Effector memory CD8-positive, alpha-beta T cell (primary cell): Measurements from ENCODE around the gene TCF12.

Experiments
- ATAC-seq: fragments of 150-1000 bp; cut with Tn5 transposase; replicated peaks from 2 replicates; pipeline ENCODE4 v1.10.0; 2021; ENCODE audit warnings: mild to moderate bottlenecking, moderate library complexity
- DNase-seq, 3 experiments: peaks; one replicate each; pipeline ENCODE4 v3.0.0; 2021
- H3K27ac Mint-ChIP-seq, 2 donors: one replicate each; pipeline ENCODE4 v1.8.0; 2022; ENCODE audit warnings: mild to moderate bottlenecking in 2 of 2, mixed read lengths in 2 of 2, moderate library complexity in 2 of 2
- H3K27me3 Mint-ChIP-seq, 2 donors: one replicate each; pipeline ENCODE4 v1.8.0; 2022; ENCODE audit warnings: mixed read lengths in 2 of 2
- H3K36me3 Mint-ChIP-seq: one replicate; pipeline ENCODE4 v1.8.0; 2022; ENCODE audit warnings: mild to moderate bottlenecking, moderate library complexity, mixed read lengths; ENCODE audit not compliant: insufficient read depth
- H3K4me1 Mint-ChIP-seq, 2 donors: one replicate each; pipeline ENCODE4 v1.8.0; 2022; ENCODE audit warnings: low read depth in 2 of 2, mixed read lengths in 2 of 2
- H3K4me3 Mint-ChIP-seq, 2 donors: one replicate each; pipeline ENCODE4 v1.8.0; 2022; ENCODE audit warnings: mild to moderate bottlenecking in 2 of 2, mixed read lengths in 2 of 2, moderate library complexity in 2 of 2
- H3K9me3 Mint-ChIP-seq, 2 donors: one replicate each; pipeline ENCODE4 v1.8.0; 2022; ENCODE audit warnings: mixed read lengths in 2 of 2

TCF12 gene

GRCh38 chr15:57079446-57079845 is 161.0 kb downstream of the TCF12 start:
- H3K4me1 Mint-ChIP-seq: peaks cover 20 to 42% of the 10 kb centered on the region in 2 donors
- no peaks in the 10 kb centered on the region for H3K27me3 Mint-ChIP-seq
- H3K36me3 Mint-ChIP-seq: no peaks in the 10 kb centered on the region
- ATAC-seq (no peak), DNase-seq (no peak)
- H3K27ac Mint-ChIP-seq: no peak overlapping the region
- no peak overlapping the region for H3K4me3 Mint-ChIP-seq
- H3K9me3 Mint-ChIP-seq: no peaks in the 10 kb centered on the region

DNA sequence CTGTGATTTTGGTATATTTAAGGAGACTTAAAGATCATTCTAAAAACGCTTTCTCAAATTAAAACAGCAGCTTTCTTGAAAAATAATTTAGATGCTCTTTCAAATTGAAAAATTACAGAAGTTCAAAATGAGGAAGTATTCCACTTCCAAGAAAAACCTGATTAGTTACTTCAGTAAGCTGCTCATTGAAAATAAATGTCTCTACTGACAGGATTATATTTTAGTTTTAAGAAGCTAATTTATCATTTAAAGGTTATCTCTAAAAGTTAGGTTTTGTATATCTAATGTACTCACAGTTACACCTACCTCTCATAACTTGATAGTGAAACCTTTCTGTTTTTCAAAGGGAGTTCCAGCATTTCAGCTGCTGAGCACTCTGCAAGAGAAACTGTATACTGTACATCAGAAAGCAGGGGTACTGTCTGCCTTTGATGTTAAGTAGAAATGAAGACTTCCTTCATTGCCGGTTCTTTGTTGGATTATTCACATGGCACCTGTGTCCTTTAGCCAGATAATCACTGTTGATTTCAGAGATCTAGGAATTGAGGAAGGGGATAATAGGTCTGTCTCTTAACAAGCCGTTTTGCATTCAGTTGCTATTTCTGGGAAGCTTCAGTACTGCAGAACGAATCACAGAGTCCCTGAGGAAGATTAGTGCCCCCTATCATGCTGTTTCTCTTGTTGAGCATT is 161.6 kb downstream of the TCF12 start:
- DNase-seq: no peak
- Mint-ChIP-seq H3K27ac (no peak overlapping the region), H3K36me3 (no peaks in the 10 kb centered on the region), H3K4me3 (no peak overlapping the region), H3K4me1 (peaks cover 20 to 41% of the 10 kb centered on the region in 2 donors), H3K9me3 (no peaks in the 10 kb centered on the region), H3K27me3 (no peaks in the 10 kb centered on the region)
- ATAC-seq: no peak

GRCh38 chr15:57082054-57082728 is 163.7 kb downstream of the TCF12 start:
- ATAC-seq: no peak
- H3K27me3 Mint-ChIP-seq: no peaks in the 10 kb centered on the region
- H3K36me3 Mint-ChIP-seq: no peaks in the 10 kb centered on the region
- no peak for DNase-seq
- H3K27ac Mint-ChIP-seq: peak overlapping the region in 1 of 2 donors; percentile 55
- no peak overlapping the region for H3K4me3 Mint-ChIP-seq
- no peaks in the 10 kb centered on the region for H3K9me3 Mint-ChIP-seq
- peaks cover 17 to 28% of the 10 kb centered on the region in 2 donors for H3K4me1 Mint-ChIP-seq

GRCh38 chr15:57084192-57084591 is 165.7 kb downstream of the TCF12 start:
- H3K4me3 Mint-ChIP-seq: no peak overlapping the region
- DNase-seq: no peak
- H3K27me3 Mint-ChIP-seq: no peaks in the 10 kb centered on the region
- H3K27ac Mint-ChIP-seq: no peak overlapping the region
- ATAC-seq: no peak
- no peaks in the 10 kb centered on the region for H3K9me3 Mint-ChIP-seq
- H3K36me3 Mint-ChIP-seq: no peaks in the 10 kb centered on the region
- peaks cover 17 to 39% of the 10 kb centered on the region in 2 donors for H3K4me1 Mint-ChIP-seq

GRCh38 chr15:57085267-57085666 is 166.8 kb downstream of the TCF12 start:
- ATAC-seq: no peak
- Mint-ChIP-seq H3K36me3 (no peaks in the 10 kb centered on the region), H3K4me3 (no peak overlapping the region), H3K4me1 (peaks cover 13 to 35% of the 10 kb centered on the region in 2 donors), H3K27me3 (no peaks in the 10 kb centered on the region), H3K27ac (no peak overlapping the region), H3K9me3 (no peaks in the 10 kb centered on the region)
- no peak for DNase-seq

GRCh38 chr15:57086857-57087427 is 168.5 kb downstream of the TCF12 start:
- H3K36me3 Mint-ChIP-seq: peaks cover 5% of the 10 kb centered on the region
- DNase-seq: no peak
- H3K4me3 Mint-ChIP-seq: no peak overlapping the region
- H3K9me3 Mint-ChIP-seq: no peaks in the 10 kb centered on the region
- H3K27me3 Mint-ChIP-seq: no peaks in the 10 kb centered on the region
- H3K4me1 Mint-ChIP-seq: peaks cover 5 to 27% of the 10 kb centered on the region in 2 donors
- no peak overlapping the region for H3K27ac Mint-ChIP-seq
- no peak for ATAC-seq

DNA sequence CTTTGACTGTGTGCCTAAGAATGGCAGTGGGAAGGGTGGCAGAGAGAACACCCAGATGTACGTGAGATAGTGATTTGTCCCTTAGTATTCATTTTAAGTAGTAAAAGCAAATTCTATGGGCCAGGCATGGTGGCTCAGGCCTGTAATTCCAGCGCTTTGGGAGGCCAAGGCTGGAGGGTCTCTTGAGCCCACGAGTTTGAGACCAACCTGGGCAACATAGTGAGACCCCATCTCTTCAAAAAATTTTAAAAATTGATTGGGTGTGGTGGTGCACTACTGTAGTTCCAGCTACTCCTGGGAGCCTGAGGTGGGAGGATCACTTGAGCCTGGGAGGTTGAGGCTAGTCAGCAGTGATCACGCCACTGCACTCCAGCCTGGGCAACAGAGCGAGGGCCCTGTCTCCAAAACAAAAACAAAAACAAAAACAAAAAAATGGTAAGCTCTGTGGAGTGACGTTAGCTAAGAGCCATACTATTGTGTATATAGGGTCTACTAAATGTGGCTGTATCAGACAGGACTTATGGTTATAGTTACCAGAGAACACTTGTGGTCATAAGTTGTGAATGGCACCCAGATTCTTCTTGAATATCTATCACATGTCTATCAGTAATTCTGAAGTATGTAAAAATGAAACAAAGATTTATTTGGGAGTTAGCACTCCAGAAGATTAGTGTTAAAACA is 171.5 kb downstream of the TCF12 start:
- DNase-seq (no peak), ATAC-seq (no peak)
- no peak overlapping the region for H3K4me3 Mint-ChIP-seq
- peaks cover 5 to 18% of the 10 kb centered on the region in 2 donors for H3K4me1 Mint-ChIP-seq
- peaks cover 17% of the 10 kb centered on the region for H3K36me3 Mint-ChIP-seq
- H3K27me3 Mint-ChIP-seq: no peaks in the 10 kb centered on the region
- no peak overlapping the region for H3K27ac Mint-ChIP-seq
- H3K9me3 Mint-ChIP-seq: no peaks in the 10 kb centered on the region

DNA sequence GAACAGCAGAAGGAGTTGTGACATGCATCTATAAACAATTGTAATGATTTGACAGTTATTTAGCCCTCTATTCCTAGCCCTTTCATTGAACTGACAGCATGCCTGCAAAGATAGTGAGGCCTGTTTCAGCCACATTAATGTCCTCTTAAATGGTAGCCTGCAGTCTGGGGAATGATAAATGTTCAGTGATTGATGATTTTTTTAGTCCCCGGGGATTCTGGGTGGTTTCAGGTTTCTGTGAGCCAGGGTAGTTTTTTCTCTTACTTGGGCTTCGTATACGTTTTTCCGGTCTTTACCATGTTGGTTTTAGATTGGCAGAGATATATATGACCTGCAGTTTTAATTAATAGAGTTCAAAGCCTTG is 172.0 kb downstream of the TCF12 start:
- ATAC-seq: no peak
- H3K9me3 Mint-ChIP-seq: no peaks in the 10 kb centered on the region

GRCh38 chr15:57091636-57092035 is 173.2 kb downstream of the TCF12 start:
- Mint-ChIP-seq H3K36me3 (peaks cover 17% of the 10 kb centered on the region), H3K9me3 (no peaks in the 10 kb centered on the region), H3K4me3 (no peak overlapping the region), H3K4me1 (peaks cover 5 to 18% of the 10 kb centered on the region in 2 donors), H3K27me3 (no peaks in the 10 kb centered on the region), H3K27ac (peak overlapping the region; percentile 23 to 38)
- ATAC-seq: no peak
- no peak for DNase-seq

More for the DNA sequence above, 172.0 kb downstream of the TCF12 start:
- peaks cover 5 to 18% of the 10 kb centered on the region in 2 donors for H3K4me1 Mint-ChIP-seq
- no peak overlapping the region for H3K4me3 Mint-ChIP-seq
- H3K27me3 Mint-ChIP-seq: no peaks in the 10 kb centered on the region
- H3K27ac Mint-ChIP-seq: no peak overlapping the region
- no peak for DNase-seq
- H3K36me3 Mint-ChIP-seq: peaks cover 17% of the 10 kb centered on the region

GRCh38 chr15:57092252-57092651 is 173.8 kb downstream of the TCF12 start:
- Mint-ChIP-seq H3K36me3 (peaks cover 17% of the 10 kb centered on the region), H3K27me3 (no peaks in the 10 kb centered on the region), H3K4me1 (peaks cover 5 to 18% of the 10 kb centered on the region in 2 donors), H3K27ac (peak overlapping the region in 1 of 2 donors; percentile 38), H3K4me3 (no peak overlapping the region), H3K9me3 (no peaks in the 10 kb centered on the region)
- DNase-seq (no peak), ATAC-seq (no peak)

DNA sequence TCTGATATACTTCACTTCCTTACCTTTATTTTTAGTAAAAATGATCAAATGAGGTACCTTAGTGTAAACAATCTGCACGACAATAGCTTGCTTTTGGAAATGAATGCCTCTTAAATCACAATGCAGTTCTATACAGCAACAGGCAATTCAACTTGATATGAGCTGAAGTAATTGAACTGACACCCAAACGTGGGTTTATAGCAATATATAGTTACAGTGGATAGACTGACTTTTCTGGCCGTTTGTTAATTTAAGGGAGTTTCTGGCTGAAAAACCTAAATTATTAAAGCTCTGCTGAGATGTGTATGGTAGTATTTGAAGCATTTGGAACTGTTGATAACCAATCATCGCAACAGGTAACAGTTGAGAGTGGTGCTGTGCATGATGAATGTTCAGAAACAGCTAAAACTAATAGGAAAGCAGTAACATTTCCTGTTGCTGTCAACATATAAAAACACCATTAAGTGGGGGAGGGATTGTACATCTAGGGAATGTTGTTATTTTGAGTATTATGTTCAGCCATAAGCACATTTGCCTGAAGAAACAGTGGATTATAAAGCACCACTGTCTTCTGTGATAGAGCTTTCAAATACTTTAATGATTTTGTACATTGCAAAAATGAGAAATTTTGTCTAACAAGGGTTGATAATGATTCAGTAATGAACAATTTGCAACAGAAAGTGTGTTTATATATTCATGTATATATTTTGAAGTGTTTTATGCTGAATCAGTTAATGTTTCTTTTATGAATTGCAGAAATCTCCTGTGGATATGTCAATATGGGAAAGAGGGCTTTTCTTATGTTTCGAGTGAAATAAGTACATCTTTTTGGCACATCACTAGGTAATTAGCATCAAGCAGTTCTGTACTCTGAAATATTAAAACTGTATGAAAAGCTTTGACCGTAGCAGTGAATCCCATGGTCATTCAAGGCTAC is 176.1 kb downstream of the TCF12 start:
- DNase-seq (no peak), ATAC-seq (no peak)
- Mint-ChIP-seq H3K27me3 (no peaks in the 10 kb centered on the region), H3K4me1 (peaks cover 6 to 11% of the 10 kb centered on the region in 2 donors), H3K4me3 (no peak overlapping the region), H3K9me3 (no peaks in the 10 kb centered on the region), H3K27ac (no peak overlapping the region), H3K36me3 (peaks cover 17% of the 10 kb centered on the region)

DNA sequence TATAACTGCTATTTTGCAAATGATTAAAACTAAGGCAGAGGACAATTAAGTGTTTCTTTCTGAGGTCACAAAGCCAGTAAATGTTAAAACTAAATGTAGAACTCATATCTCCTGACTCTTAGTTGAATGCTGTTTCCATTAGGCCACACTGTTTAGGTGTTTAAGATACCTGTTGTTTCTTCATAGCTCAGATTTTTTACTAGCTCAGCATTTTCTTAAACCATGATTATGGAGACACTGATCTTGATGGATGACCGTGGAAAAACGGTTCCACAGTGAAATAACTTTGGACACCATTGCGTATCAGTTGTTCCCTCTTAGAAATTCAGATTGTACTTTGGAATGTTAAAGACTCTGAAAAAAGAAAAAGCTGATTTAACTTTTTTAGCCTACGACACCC is 177.5 kb downstream of the TCF12 start:
- ATAC-seq: no peak
- H3K4me1 Mint-ChIP-seq: peaks cover 3 to 8% of the 10 kb centered on the region in 2 donors
- peaks cover 17% of the 10 kb centered on the region for H3K36me3 Mint-ChIP-seq
- no peaks in the 10 kb centered on the region for H3K9me3 Mint-ChIP-seq
- peak overlapping the region in 1 of 2 donors; percentile 13 for H3K27ac Mint-ChIP-seq
- H3K27me3 Mint-ChIP-seq: no peaks in the 10 kb centered on the region
- no peak overlapping the region for H3K4me3 Mint-ChIP-seq
- DNase-seq: no peak

- DNase-seq: no peak
- Mint-ChIP-seq H3K27me3 (no peaks in the 10 kb centered on the region), H3K4me1 (peaks cover 3 to 8% of the 10 kb centered on the region in 2 donors), H3K9me3 (no peaks in the 10 kb centered on the region), H3K27ac (no peak overlapping the region), H3K4me3 (no peak overlapping the region), H3K36me3 (peaks cover 12% of the 10 kb centered on the region)
- ATAC-seq: no peak
Observed at GRCh38 chr15:57097246-57097645, 178.8 kb downstream of the TCF12 start.
